Suprapubic skin (tissue), 3 donors: ENCODE results near the gene CENPK.

Experiments
- EP300 ChIP-seq: sonication (generic); formaldehyde crosslinking; IDR thresholded peaks from one replicate; pipeline ENCODE4 v1.6.1; 2017; ENCODE audit warnings: antibody characterized with exemption
- POLR2A ChIP-seq, 2 donors: fragments of 450-650 bp; IDR thresholded peaks; one replicate each; pipeline ENCODE4 v1.6.1; 2017; ENCODE audit warnings: antibody characterized with exemption in 2 of 2, mild to moderate bottlenecking in 2 of 2, moderate library complexity in 2 of 2
- TF ChIP-seq, protein P1 (sequence below), 2 donors: fragments of 200-600 bp in 1 of 2; fragments of 450-650 bp in 1 of 2; sonication (generic) in 1 of 2; IDR thresholded peaks; one replicate each; pipeline ENCODE4 v1.5.1; 2016 to 2019; ENCODE audit warnings: antibody characterized with exemption in 2 of 2, mild to moderate bottlenecking in 1 of 2, moderate library complexity in 1 of 2

DNA sequence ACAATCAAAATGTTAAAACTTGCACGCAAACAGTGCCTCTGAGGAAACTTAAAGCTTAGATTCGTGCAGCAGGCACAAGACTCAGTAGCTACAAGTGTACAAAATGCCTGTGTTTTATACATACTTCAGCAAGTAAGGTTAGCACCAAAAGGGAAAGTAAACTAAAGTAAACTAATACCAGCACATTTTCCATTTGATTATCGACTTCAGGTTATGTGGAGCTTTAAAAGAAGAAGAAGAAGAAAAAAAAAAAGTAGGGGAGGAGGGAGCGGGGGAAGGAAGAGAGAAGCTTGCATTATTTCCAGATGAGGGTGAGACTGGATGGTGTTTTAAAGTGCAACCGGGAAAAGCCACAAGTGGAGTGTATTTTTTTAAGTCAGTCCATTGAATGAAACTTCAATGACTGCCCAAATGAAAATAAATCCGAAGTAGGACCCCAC is 80.7 kb downstream of the CENPK start:
- TF ChIP-seq, protein P1, sequence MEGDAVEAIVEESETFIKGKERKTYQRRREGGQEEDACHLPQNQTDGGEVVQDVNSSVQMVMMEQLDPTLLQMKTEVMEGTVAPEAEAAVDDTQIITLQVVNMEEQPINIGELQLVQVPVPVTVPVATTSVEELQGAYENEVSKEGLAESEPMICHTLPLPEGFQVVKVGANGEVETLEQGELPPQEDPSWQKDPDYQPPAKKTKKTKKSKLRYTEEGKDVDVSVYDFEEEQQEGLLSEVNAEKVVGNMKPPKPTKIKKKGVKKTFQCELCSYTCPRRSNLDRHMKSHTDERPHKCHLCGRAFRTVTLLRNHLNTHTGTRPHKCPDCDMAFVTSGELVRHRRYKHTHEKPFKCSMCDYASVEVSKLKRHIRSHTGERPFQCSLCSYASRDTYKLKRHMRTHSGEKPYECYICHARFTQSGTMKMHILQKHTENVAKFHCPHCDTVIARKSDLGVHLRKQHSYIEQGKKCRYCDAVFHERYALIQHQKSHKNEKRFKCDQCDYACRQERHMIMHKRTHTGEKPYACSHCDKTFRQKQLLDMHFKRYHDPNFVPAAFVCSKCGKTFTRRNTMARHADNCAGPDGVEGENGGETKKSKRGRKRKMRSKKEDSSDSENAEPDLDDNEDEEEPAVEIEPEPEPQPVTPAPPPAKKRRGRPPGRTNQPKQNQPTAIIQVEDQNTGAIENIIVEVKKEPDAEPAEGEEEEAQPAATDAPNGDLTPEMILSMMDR (IDR thresholded peaks at IDR 0.05) = no peak
- TF ChIP-seq EP300 (no peak), POLR2A (IDR thresholded peaks at IDR 0.05) (no peak)
